GM12878 (cell line): ENCODE measurements around the gene AARSD1. TPM values are rescaled to one million over a fixed set of nuclear protein-coding genes. Genes with fewer than 3 reads are reported as not detected.

Experiments
- ATF7 ChIP-seq: fragments of 450-650 bp; IDR thresholded peaks from 2 replicates; pipeline ENCODE4 v1.6.1; 2016; ENCODE audit warnings: low read depth, mild to moderate bottlenecking
- CEBPB ChIP-seq, 2 experiments: fragments of 150-350 bp in 1 of 2; IDR thresholded peaks; 2 replicates each; pipeline ENCODE4 v1.6.1; 2012 to 2014; ENCODE audit warnings: low read depth in 2 of 2, low read length in 2 of 2, borderline replicate concordance in 1 of 2, inconsistent platforms in 1 of 2
- CHD1 ChIP-seq: IDR thresholded peaks from 2 replicates; pipeline ENCODE4 v1.6.1; 2012; ENCODE audit warnings: low read depth, low read length, improper control_type of control experiment
- CREB1 ChIP-seq: IDR thresholded peaks from 2 replicates; pipeline ENCODE4 v1.6.1; 2012; ENCODE audit warnings: low read depth, mild to moderate bottlenecking, inconsistent platforms
- CREM ChIP-seq: IDR thresholded peaks from 2 replicates; pipeline ENCODE4 v1.6.1; 2014; ENCODE audit warnings: antibody characterized with exemption, low read depth
- EED ChIP-seq: sonication (generic); IDR thresholded peaks from 2 replicates; pipeline ENCODE4 v1.6.1; 2016; ENCODE audit warnings: antibody characterized with exemption, low read depth
- ETV6 ChIP-seq, 2 experiments: fragments of 450-650 bp in 1 of 2; IDR thresholded peaks in 1 of 2; conservative IDR thresholded peaks in 1 of 2; 2 replicates each; pipeline ENCODE4 v1.6.1; 2014; ENCODE audit warnings: antibody characterized with exemption in 1 of 2, borderline replicate concordance in 1 of 2, low read depth in 1 of 2, mild to moderate bottlenecking in 1 of 2, moderate library complexity in 1 of 2
- FOS ChIP-seq: IDR thresholded peaks from 3 replicates; pipeline ENCODE4 v1.6.1; 2011; ENCODE audit warnings: borderline replicate concordance; ENCODE audit not compliant: insufficient read length; ENCODE audit errors: extremely low read depth
- FOXM1 ChIP-seq: IDR thresholded peaks from 2 replicates; pipeline ENCODE4 v1.6.1; 2012; ENCODE audit warnings: low read depth, mild to moderate bottlenecking, inconsistent platforms, low read length, moderate library complexity
- HCFC1 ChIP-seq: fragments of 150-350 bp; IDR thresholded peaks from 2 replicates; pipeline ENCODE4 v1.6.1; 2014; ENCODE audit warnings: low read length
- KDM1A ChIP-seq: fragments of 200-600 bp; sonication (generic); IDR thresholded peaks from 2 replicates; pipeline ENCODE4 v1.6.1; 2016; ENCODE audit warnings: borderline replicate concordance
- MTA2 ChIP-seq: fragments of 450-650 bp; IDR thresholded peaks from 2 replicates; pipeline ENCODE4 v1.6.1; 2016; ENCODE audit warnings: low read depth, mild to moderate bottlenecking, moderate library complexity
- POLR2AphosphoS2 ChIP-seq: IDR thresholded peaks from 2 replicates; pipeline ENCODE4 v1.6.1; 2011; ENCODE audit warnings: low read depth, mild to moderate bottlenecking, low read length, improper control_type of control experiment, moderate library complexity
- RAD21 ChIP-seq: IDR thresholded peaks from 2 replicates; pipeline ENCODE4 v1.6.1; 2011; ENCODE audit warnings: mild to moderate bottlenecking, low read depth, low read length, moderate library complexity; ENCODE audit not compliant: insufficient read depth
- RCOR1 ChIP-seq: conservative IDR thresholded peaks from 2 replicates; pipeline ENCODE4 v1.6.1; 2012; ENCODE audit warnings: low read depth, low read length, improper control_type of control experiment
- SPI1 ChIP-seq: IDR thresholded peaks from 2 replicates; pipeline ENCODE4 v1.6.1; 2011; ENCODE audit warnings: low read depth, mild to moderate bottlenecking, low read length, moderate library complexity, borderline replicate concordance; ENCODE audit not compliant: insufficient read depth
- SUZ12 ChIP-seq: fragments of 200-600 bp; sonication (generic); IDR thresholded peaks from one replicate; pipeline ENCODE4 v1.6.1; 2018; ENCODE audit warnings: antibody characterized with exemption, mild to moderate bottlenecking; ENCODE audit not compliant: unreplicated experiment
- ZNF384 ChIP-seq: IDR thresholded peaks from 2 replicates; pipeline ENCODE4 v1.6.1; 2012; ENCODE audit warnings: low read depth, mild to moderate bottlenecking, low read length, improper control_type of control experiment, borderline replicate concordance
- ZNF622 ChIP-seq: fragments of 450-650 bp; IDR thresholded peaks from 2 replicates; pipeline ENCODE4 v1.6.1; 2017; ENCODE audit warnings: mild to moderate bottlenecking, inconsistent platforms
- polyA plus RNA-seq, 11 experiments: library from polyadenylated mRNA; depleted of rRNA in 4 of 11; unstranded in 6 of 11; stranded (reverse) in 5 of 11; fragments of >200 nt; fragmentation: Nextera tagmentation in 4 of 11; fragmentation: Illumina TruSeq in 1 of 11; extraction: Ambion mirVana in 4 of 11; extraction: Trizol in 1 of 11; gene quantifications; 1 replicate in 1 of 11; 2 replicates in 10 of 11; pipeline versions ENCODE4 v1.2.1 to v1.2.3, GENCODE V29; 2011 to 2016; ENCODE audit warnings: inconsistent platforms in 2 of 11, missing spikeins in 2 of 11, low read depth in 1 of 11
- total RNA-seq, 4 experiments: library from RNA; depleted of rRNA in 3 of 4; stranded (reverse); fragments of >200 nt in 3 of 4; fragmentation: Illumina TruSeq in 1 of 4; extraction: Trizol in 1 of 4; gene quantifications; 2 replicates each; pipeline versions ENCODE4 v1.2.1 to v1.2.3, GENCODE V29; 2013 to 2021
- TF ChIP-seq, protein P1 (sequence below): fragments of 450-650 bp; IDR thresholded peaks from 2 replicates; pipeline ENCODE4 v1.6.1; 2016; ENCODE audit warnings: mild to moderate bottlenecking
- TF ChIP-seq, protein P2 (sequence below): IDR thresholded peaks from 2 replicates; pipeline ENCODE4 v1.6.1; 2012; ENCODE audit warnings: low read length, inconsistent platforms
- TF ChIP-seq, protein P3 (sequence below): fragments of 450-650 bp; IDR thresholded peaks from 2 replicates; pipeline ENCODE4 v1.6.1; 2018; ENCODE audit warnings: borderline replicate concordance, mild to moderate bottlenecking; ENCODE audit not compliant: partially characterized antibody
- TF ChIP-seq, protein P4 (sequence below): fragments of 450-650 bp; IDR thresholded peaks from 2 replicates; pipeline ENCODE4 v1.6.1; 2017; ENCODE audit warnings: antibody characterized with exemption, mild to moderate bottlenecking, moderate library complexity
- TF ChIP-seq, protein P5 (sequence below): IDR thresholded peaks from 2 replicates; pipeline ENCODE4 v1.6.1; 2012; ENCODE audit warnings: low read depth, low read length, improper control_type of control experiment

The AARSD1 gene
- total and polyA plus RNA-seq, 10 of the 15 experiments (the other 5 are each of a cell fraction or from before 2014, with no cell fraction given): 32.2 to 86.2 (median 52.8) TPM

DNA sequence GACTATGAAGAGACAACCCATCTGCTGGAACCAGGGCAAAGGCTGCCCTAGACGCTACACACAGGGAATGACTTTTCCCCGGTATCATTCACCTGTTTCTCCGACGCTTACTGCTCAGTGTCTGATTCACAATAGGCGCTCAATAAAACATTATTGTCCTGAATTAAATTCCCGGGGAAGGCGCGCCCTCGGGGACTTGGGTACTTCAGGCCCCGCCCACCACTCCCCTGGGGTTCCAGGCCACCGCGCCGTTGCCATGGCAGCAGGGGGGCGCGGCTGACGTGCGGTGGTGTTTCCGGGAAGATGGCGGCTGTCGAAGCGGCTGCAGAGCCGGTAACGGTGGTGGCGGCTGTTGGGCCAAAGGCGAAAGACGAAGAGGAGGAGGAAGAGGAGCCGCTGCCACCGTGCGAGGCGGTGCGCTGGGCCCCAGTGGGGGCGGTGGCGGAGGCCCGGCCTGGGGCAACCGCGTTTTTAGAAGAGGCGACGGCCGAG is 16.1 kb upstream of the AARSD1 start, which contains the start of gene RUNDC1 (continued):
- TF ChIP-seq, protein P1, sequence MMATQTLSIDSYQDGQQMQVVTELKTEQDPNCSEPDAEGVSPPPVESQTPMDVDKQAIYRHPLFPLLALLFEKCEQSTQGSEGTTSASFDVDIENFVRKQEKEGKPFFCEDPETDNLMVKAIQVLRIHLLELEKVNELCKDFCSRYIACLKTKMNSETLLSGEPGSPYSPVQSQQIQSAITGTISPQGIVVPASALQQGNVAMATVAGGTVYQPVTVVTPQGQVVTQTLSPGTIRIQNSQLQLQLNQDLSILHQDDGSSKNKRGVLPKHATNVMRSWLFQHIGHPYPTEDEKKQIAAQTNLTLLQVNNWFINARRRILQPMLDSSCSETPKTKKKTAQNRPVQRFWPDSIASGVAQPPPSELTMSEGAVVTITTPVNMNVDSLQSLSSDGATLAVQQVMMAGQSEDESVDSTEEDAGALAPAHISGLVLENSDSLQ: peak; percentile 41; the same call in 1 of the 2 replicates
- TF ChIP-seq RAD21 (no peak), CEBPB (IDR thresholded peaks at IDR 0.05; ENCODE audit: borderline replicate concordance in 1 of 2, low read depth in 2 of 2, low read length in 2 of 2) (no peak), FOS (no peak), CREM (peak; percentile 63), POLR2AphosphoS2 (no peak), SPI1 (no peak), RCOR1 (no peak), ZNF622 (no peak), CREB1 (peak; percentile 76), ATF7 (no peak), ZNF384 (no peak), HCFC1 (peak; percentile 45; the same call in 1 of the 2 replicates), EED (no peak), SUZ12 (no peak), CHD1 (no peak), FOXM1 (no peak), KDM1A (no peak), MTA2 (no peak), ETV6 (conservative IDR thresholded peaks at IDR 0.05 in 1 of 2, IDR thresholded peaks at IDR 0.05 in 1 of 2; ENCODE audit: borderline replicate concordance in 1 of 2, low read depth in 1 of 2) (no peak)
- TF ChIP-seq, protein P2, sequence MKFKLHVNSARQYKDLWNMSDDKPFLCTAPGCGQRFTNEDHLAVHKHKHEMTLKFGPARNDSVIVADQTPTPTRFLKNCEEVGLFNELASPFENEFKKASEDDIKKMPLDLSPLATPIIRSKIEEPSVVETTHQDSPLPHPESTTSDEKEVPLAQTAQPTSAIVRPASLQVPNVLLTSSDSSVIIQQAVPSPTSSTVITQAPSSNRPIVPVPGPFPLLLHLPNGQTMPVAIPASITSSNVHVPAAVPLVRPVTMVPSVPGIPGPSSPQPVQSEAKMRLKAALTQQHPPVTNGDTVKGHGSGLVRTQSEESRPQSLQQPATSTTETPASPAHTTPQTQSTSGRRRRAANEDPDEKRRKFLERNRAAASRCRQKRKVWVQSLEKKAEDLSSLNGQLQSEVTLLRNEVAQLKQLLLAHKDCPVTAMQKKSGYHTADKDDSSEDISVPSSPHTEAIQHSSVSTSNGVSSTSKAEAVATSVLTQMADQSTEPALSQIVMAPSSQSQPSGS: no peak
- TF ChIP-seq, protein P3, sequence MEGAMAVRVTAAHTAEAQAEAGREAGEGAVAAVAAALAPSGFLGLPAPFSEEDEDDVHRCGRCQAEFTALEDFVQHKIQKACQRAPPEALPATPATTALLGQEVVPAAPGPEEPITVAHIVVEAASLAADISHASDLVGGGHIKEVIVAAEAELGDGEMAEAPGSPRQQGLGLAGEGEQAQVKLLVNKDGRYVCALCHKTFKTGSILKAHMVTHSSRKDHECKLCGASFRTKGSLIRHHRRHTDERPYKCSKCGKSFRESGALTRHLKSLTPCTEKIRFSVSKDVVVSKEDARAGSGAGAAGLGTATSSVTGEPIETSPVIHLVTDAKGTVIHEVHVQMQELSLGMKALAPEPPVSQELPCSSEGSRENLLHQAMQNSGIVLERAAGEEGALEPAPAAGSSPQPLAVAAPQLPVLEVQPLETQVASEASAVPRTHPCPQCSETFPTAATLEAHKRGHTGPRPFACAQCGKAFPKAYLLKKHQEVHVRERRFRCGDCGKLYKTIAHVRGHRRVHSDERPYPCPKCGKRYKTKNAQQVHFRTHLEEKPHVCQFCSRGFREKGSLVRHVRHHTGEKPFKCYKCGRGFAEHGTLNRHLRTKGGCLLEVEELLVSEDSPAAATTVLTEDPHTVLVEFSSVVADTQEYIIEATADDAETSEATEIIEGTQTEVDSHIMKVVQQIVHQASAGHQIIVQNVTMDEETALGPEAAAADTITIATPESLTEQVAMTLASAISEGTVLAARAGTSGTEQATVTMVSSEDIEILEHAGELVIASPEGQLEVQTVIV: peak; percentile 38
- TF ChIP-seq, protein P4, sequence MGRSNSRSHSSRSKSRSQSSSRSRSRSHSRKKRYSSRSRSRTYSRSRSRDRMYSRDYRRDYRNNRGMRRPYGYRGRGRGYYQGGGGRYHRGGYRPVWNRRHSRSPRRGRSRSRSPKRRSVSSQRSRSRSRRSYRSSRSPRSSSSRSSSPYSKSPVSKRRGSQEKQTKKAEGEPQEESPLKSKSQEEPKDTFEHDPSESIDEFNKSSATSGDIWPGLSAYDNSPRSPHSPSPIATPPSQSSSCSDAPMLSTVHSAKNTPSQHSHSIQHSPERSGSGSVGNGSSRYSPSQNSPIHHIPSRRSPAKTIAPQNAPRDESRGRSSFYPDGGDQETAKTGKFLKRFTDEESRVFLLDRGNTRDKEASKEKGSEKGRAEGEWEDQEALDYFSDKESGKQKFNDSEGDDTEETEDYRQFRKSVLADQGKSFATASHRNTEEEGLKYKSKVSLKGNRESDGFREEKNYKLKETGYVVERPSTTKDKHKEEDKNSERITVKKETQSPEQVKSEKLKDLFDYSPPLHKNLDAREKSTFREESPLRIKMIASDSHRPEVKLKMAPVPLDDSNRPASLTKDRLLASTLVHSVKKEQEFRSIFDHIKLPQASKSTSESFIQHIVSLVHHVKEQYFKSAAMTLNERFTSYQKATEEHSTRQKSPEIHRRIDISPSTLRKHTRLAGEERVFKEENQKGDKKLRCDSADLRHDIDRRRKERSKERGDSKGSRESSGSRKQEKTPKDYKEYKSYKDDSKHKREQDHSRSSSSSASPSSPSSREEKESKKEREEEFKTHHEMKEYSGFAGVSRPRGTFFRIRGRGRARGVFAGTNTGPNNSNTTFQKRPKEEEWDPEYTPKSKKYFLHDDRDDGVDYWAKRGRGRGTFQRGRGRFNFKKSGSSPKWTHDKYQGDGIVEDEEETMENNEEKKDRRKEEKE: no peak
- TF ChIP-seq, protein P5, sequence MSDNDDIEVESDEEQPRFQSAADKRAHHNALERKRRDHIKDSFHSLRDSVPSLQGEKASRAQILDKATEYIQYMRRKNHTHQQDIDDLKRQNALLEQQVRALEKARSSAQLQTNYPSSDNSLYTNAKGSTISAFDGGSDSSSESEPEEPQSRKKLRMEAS: no peak
